ENCODE data around the gene ARPP21.

- TF ChIP-seq POLR2A (IDR thresholded peaks at IDR 0.05) (no peak), CTCF (IDR thresholded peaks at IDR 0.05) (no peak)
Measured at GRCh38 chr3:35739181-35739809, 100.0 kb downstream of the ARPP21 start.

Measured in esophagus squamous epithelium (tissue), 4 donors.